Left renal pelvis (tissue), 4 donors: ENCODE measurements around the gene ACTN4. TPM values are rescaled to one million over a fixed set of nuclear protein-coding genes. Genes with fewer than 3 reads are reported as not detected.

ENCODE experiments used
- DNase-seq, 4 donors: peaks; one replicate each; pipeline ENCODE4 v3.0.0-alpha.2; 2013; ENCODE audit warnings: low read depth in 4 of 4, low spot score in 3 of 4
- polyA plus RNA-seq, 4 donors: library from polyadenylated mRNA; unstranded; fragments of 120-200 nt; gene quantifications; one replicate each; pipeline ENCODE4 v1.2.1, GENCODE V29; 2013; ENCODE audit not compliant: insufficient read length in 4 of 4

The ACTN4 gene
- polyA plus RNA-seq, 4 donors, result 470 to 694 (median 623) TPM

GRCh38 chr19:38721979-38722773, 74.7 kb downstream of the ACTN4 start:
- DNase-seq, result no peak

DNA sequence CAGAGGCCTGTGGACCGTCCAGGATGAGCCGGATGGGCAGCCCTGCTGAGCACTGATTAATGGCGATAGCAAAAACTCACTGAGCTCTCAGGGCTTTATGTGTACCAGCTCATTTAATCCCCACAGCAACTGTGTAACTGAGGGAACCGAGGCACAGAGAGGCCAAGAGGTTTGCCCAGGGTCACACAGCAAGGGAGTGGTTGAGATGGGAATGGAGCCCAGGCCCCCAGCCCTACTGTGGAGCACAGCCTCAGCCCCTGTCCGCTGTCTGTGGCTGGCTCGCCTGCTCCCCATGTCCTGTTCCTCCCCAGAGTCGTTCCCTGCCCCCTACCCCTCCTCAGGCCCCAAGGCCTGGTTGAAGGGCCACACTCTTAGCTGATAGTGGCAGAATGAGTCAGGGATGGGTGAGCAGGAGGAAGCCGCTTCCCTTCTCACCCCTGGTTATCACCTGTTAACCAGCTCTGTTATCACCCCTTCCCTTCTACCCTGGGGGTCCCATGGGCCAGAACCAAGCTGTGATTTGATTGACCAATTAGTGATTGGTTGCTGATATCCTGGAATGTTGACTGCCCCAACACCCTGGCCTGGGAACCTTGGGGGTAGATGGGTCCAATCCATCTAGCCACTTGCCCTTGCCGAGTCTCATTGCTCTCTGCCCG, 75.6 kb downstream of the ACTN4 start:
- DNase-seq, result no peak

- DNase-seq, result no peak
These were observed 76.1 kb downstream of the ACTN4 start for GRCh38 chr19:38723606-38723965.

DNA sequence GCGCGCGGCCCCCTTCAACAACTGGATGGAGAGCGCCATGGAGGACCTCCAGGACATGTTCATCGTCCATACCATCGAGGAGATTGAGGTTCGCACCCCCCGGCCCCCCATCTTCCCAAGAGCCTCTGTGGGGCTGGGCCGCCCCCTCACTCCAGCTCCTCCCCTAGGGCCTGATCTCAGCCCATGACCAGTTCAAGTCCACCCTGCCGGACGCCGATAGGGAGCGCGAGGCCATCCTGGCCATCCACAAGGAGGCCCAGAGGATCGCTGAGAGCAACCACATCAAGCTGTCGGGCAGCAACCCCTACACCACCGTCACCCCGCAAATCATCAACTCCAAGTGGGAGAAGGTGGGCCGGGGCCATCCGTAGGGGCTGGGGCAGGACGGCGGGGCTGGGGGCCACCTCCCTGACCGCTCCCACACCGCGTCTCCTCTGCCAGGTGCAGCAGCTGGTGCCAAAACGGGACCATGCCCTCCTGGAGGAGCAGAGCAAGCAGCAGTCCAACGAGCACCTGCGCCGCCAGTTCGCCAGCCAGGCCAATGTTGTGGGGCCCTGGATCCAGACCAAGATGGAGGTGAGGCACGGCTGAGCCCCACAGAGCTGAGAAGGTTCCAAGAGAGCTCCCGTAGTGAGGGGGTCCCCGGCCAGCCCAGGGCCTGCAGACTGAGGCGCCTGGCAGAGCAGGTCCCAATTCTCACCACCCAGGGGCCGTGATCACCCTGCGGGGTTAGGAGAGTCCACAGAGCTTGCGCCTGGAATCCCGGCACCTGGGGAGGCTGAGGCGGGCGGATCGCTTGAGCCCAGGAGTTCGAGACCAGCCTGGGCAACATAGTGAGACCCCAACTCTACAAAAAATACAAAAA, 76.8 kb downstream of the ACTN4 start:
- DNase-seq, result no peak

GRCh38 chr19:38725469-38726283, 78.2 kb downstream of the ACTN4 start:
- DNase-seq, result no peak

- DNase-seq, result no peak
These were observed 78.8 kb downstream of the ACTN4 start for GRCh38 chr19:38726284-38726673.

GRCh38 chr19:38726761-38727301, 79.4 kb downstream of the ACTN4 start:
- DNase-seq, result no peak

GRCh38 chr19:38727306-38727867, 79.9 kb downstream of the ACTN4 start:
- no peak for DNase-seq

DNA sequence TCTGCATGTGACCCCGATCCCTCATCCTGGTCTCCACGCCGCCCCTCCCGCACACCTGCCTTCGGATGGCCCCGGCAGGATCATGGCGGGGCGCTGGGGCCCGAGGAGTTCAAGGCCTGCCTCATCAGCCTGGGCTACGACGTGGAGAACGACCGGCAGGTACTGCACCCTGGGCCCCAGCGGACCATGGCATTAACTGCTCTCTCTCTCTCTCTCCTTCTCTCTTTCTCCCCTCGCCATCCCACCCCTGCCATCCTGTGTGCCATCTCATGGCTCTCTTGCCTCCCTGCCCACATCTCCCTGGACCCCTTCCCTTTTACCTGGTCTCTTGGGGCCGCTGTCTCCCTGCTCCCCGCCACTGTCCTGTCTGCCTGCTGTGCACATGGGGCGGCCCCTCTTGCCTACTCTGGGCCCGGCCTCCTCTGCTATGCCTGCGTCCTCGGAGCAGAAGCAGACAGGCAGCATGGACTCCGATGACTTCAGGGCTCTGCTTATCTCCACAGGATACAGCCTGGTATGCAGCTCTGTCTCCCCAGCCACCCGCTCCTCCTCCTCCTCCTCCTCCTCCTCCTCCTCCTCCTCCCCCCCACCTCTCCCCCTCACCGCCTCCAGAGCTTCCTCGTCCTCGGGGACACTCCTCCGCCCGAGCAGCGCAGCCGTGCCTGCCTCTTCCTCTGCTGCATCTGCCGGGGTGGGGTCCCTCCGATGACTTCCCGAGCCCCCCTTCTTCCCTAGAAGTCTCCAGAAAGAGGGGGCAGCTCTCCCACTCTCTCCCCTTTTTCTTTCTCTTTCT, 80.6 kb downstream of the ACTN4 start:
- no peak for DNase-seq

GRCh38 chr19:38728752-38729541, 81.5 kb downstream of the ACTN4 start:
- DNase-seq, result no peak

DNA sequence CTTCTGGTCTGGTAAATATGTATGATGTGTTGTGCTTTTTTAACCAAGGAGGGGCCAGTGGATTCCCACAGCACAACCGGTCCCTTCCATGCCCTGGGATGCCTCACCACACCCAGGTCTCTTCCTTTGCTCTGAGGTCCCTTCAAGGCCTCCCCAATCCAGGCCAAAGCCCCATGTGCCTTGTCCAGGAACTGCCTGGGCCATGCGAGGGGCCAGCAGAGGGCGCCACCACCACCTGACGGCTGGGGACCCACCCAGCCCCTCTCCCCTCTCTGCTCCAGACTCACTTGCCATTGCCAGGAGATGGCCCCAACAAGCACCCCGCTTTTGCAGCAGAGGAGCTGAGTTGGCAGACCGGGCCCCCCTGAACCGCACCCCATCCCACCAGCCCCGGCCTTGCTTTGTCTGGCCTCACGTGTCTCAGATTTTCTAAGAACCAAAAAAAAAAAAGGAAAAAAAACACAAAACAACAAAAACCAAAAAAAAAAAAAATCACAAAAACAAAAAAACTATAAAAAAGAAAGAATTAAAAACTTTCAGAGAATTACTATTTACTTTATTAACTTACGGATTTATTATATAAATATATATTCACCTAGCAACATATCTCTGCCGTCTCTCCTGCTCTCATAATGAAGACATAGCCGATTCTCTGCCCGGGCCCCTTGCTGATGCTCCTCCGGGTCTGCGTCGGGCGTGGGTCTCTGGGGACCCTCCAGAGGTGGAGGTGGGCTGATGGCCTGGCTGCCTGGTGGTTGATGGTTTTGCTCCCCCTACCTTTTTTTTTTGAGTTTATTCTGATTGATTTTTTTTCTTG, 82.4 kb downstream of the ACTN4 start:
- no peak for DNase-seq

DNA sequence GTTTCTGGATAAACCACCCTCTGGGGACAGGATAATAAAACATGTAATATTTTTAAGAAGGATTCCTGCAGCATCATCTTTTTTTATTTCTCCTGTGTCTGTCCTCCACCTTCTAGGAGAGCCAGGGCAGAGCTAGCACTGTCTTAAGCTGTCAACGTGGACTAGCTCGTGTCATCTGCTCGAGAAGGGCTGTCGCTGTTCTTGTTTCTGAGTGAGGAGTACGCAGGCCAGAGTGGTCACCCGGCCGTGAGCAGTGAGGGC, 83.0 kb downstream of the ACTN4 start:
- DNase-seq, result no peak

GRCh38 chr19:38730731-38731589, 83.5 kb downstream of the ACTN4 start:
- no peak for DNase-seq

DNA sequence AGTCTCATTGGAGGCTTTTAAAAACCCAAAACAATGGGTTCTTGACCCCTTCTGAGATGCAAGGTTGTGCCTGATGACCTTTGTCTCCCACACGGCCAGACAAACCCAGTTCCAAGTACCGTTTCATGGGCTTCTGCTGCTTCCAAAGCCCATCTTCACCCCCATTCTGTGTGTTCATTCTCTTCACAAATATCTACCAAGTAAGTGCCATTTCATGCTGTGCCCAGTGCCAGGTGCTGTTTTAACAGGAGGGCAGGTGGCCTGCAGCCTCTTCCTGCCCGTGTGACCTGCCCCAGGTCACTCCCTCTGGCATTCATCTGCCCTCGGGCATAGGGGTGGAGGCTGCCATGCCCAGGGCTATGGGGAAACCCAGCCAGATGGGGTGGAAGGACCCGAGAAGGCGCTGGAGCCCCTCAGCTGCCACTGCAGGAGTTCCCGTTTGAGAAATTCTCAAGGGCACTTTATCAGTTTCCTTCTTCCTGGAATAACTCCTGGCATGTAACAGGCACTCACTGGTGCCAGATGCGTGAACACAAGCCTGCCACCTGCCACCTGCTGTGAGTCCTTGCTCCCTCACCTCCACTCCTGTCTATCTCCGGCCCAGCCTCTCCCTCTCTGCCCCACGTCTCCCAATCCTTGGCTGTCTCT, 84.3 kb downstream of the ACTN4 start:
- DNase-seq, result no peak

DNA sequence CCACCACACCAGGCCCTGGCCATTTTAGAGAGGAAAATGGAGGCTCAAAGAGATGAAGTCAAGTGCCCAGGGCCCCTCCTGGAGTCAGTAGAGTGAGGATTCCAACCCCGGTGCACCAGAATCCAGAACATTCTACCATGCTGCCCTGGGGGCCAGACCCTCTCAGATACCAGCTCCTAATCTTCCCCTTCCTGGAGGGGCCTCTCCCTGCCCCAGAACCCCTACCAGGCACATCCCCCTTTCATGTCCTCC, 85.7 kb downstream of the ACTN4 start:
- no peak for DNase-seq

DNA sequence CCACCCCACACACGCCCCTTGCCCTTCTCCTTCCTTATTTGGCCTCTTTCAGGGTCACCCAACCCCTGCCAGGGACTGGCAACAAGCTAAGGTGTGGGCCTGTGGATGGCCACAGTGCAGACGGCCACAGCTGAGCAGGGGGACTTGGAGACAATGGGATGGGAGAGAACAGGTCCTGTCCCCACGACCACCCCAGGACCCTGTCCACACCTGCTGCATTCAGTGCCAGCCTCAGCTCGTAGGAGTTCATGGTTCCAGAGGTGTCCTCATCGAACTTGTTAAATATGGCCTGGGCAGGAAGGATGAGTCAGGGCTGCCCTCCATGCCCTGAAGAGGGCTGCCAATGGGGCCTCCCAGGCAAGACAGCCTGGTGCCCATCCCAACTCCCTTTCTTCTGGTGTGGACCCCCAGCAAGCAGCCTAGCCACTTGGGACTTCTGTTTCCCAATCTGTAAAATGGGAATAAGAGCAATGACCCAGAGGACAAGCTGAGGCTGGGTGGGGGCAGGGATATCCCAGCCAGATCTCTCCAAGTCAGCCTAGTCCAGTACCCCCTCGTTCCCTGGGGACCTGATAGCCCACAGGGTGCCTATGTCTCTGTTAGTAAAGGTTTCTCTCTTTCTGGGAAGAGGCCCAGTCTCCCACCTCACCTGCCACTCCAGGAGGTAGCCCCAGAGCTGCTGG, 86.2 kb downstream of the ACTN4 start:
- no peak for DNase-seq
